WTC11 (cell line): ENCODE results near the gene CFAP57. TPM values are rescaled to one million over a fixed set of nuclear protein-coding genes. Genes with fewer than 3 reads are reported as not detected.

Source experiments
- ATAC-seq: fragments of 200-7000 bp; cut with Tn5 transposase; 2 replicates; pipeline ENCODE4 v1.10.0; 2021; ENCODE audit warnings: mild to moderate bottlenecking, moderate library complexity
- CTCF ChIA-PET: fragments of 300-600 bp; sonication (Branson Sonifier 250); formaldehyde crosslinking; loops from one replicate; lab custom pipeline; 2021; ENCODE audit warnings: antibody characterized with exemption; lab: Charles Lee
- POLR2A ChIA-PET: fragments of 350-600 bp; sonication (Branson Sonifier 250); formaldehyde crosslinking; loops from one replicate; lab custom pipeline; 2021; ENCODE audit warnings: antibody characterized with exemption; lab: Charles Lee
- DNase-seq: peaks from one replicate; pipeline ENCODE4 v3.0.0; 2021; ENCODE audit warnings: low spot score
- H3K27ac Mint-ChIP-seq: 2 replicates; pipeline ENCODE4 v1.8.0; 2021; ENCODE audit warnings: mixed read lengths
- H3K27me3 Mint-ChIP-seq: 2 replicates; pipeline ENCODE4 v1.8.0; 2021; ENCODE audit warnings: low read depth, mild to moderate bottlenecking, moderate library complexity, mixed read lengths
- H3K36me3 Mint-ChIP-seq: 2 replicates; pipeline ENCODE4 v1.8.0; 2021; ENCODE audit warnings: mixed read lengths
- H3K4me1 Mint-ChIP-seq: 2 replicates; pipeline ENCODE4 v1.8.0; 2022; ENCODE audit warnings: mixed read lengths
- H3K4me3 Mint-ChIP-seq: 2 replicates; pipeline ENCODE4 v1.8.0; 2021; ENCODE audit warnings: mild to moderate bottlenecking, moderate library complexity, mixed read lengths
- H3K9me3 Mint-ChIP-seq: 2 replicates; pipeline ENCODE4 v1.8.0; 2021; ENCODE audit warnings: mixed read lengths
- AR ChIP-seq: fragments of 250-450 bp; sonication (Bioruptor Pico); IDR thresholded peaks from 2 replicates; pipeline ENCODE4 v1.9.0; 2021; ENCODE audit warnings: mild to moderate bottlenecking
- CBFB ChIP-seq: sonication (generic); formaldehyde crosslinking; IDR thresholded peaks from 2 replicates; pipeline ENCODE4 v1.8.1; 2022; ENCODE audit warnings: mild to moderate bottlenecking, low read depth, missing genetic modification reagents
- E2F1 ChIP-seq: sonication (generic); formaldehyde crosslinking; IDR thresholded peaks from 2 replicates; pipeline ENCODE4 v1.8.0; 2022; ENCODE audit warnings: mild to moderate bottlenecking, missing genetic modification reagents
- ELF4 ChIP-seq: sonication (generic); formaldehyde crosslinking; IDR thresholded peaks from 2 replicates; pipeline ENCODE4 v1.8.1; 2022; ENCODE audit warnings: low read depth, mild to moderate bottlenecking, moderate library complexity, missing genetic modification reagents
- ESRRA ChIP-seq: sonication (generic); formaldehyde crosslinking; IDR thresholded peaks from 2 replicates; pipeline ENCODE4 v1.8.1; 2022; ENCODE audit warnings: mild to moderate bottlenecking, missing genetic modification reagents, borderline replicate concordance
- FOXP1 ChIP-seq: sonication (generic); formaldehyde crosslinking; IDR thresholded peaks from 2 replicates; pipeline ENCODE4 v1.8.0; 2022; ENCODE audit warnings: missing genetic modification reagents, mild to moderate bottlenecking, moderate library complexity, borderline replicate concordance
- IRF2 ChIP-seq: sonication (generic); formaldehyde crosslinking; IDR thresholded peaks from 2 replicates; pipeline ENCODE4 v1.8.0; 2022; ENCODE audit warnings: low read depth, missing genetic modification reagents, borderline replicate concordance
- KAT7 ChIP-seq: sonication (generic); formaldehyde crosslinking; IDR thresholded peaks from 2 replicates; pipeline ENCODE4 v1.8.1; 2023; ENCODE audit warnings: missing genetic modification reagents, mild to moderate bottlenecking, borderline replicate concordance
- MAX ChIP-seq: sonication (generic); formaldehyde crosslinking; IDR thresholded peaks from 2 replicates; pipeline ENCODE4 v1.8.0; 2022; ENCODE audit warnings: mild to moderate bottlenecking, missing genetic modification reagents
- RELA ChIP-seq: sonication (generic); formaldehyde crosslinking; IDR thresholded peaks from 2 replicates; pipeline ENCODE4 v1.8.1; 2022; ENCODE audit warnings: missing genetic modification reagents, mild to moderate bottlenecking, borderline replicate concordance
- SOX15 ChIP-seq: fragments of 250-450 bp; sonication (Bioruptor Pico); IDR thresholded peaks from 2 replicates; pipeline ENCODE4 v1.9.0; 2021; ENCODE audit warnings: mild to moderate bottlenecking
- ZNF219 ChIP-seq: sonication (generic); formaldehyde crosslinking; IDR thresholded peaks from 2 replicates; pipeline ENCODE4 v1.8.0; 2023; ENCODE audit warnings: missing genetic modification reagents, mild to moderate bottlenecking, borderline replicate concordance
- ZNF232 ChIP-seq: sonication (generic); formaldehyde crosslinking; IDR thresholded peaks from 2 replicates; pipeline ENCODE4 v1.8.0; 2022; ENCODE audit warnings: mild to moderate bottlenecking, missing genetic modification reagents
- ZNF416 ChIP-seq: fragments of 250-450 bp; sonication (Bioruptor Pico); IDR thresholded peaks from 2 replicates; pipeline ENCODE4 v1.9.0; 2021; ENCODE audit warnings: mild to moderate bottlenecking, inconsistent platforms
- ZSCAN18 ChIP-seq: fragments of 250-450 bp; sonication (Bioruptor Pico); IDR thresholded peaks from 2 replicates; pipeline ENCODE4 v2.1.2; 2022; ENCODE audit warnings: mild to moderate bottlenecking, moderate library complexity
- total RNA-seq: library from RNA; stranded (reverse); gene quantifications from 3 replicates; pipeline ENCODE4 v1.2.3, GENCODE V29; 2021
- TF ChIP-seq, protein P1 (sequence below): fragments of 250-450 bp; sonication (Bioruptor Pico); IDR thresholded peaks from 2 replicates; pipeline ENCODE4 v1.9.0; 2021; ENCODE audit warnings: mild to moderate bottlenecking, borderline replicate concordance
- TF ChIP-seq, protein P2 (sequence below): sonication (generic); formaldehyde crosslinking; conservative IDR thresholded peaks from 2 replicates; pipeline ENCODE4 v1.8.1; 2023; ENCODE audit warnings: mild to moderate bottlenecking, low read depth, missing genetic modification reagents, moderate library complexity
- TF ChIP-seq, protein P3 (sequence below): sonication (generic); formaldehyde crosslinking; IDR thresholded peaks from 2 replicates; pipeline ENCODE4 v1.8.1; 2022; ENCODE audit warnings: mild to moderate bottlenecking, moderate library complexity, missing genetic modification reagents

CFAP57 gene
- total RNA-seq, 1 experiment from 2014 or later = 0.42 TPM

- H3K36me3 Mint-ChIP-seq = no peaks in the 10 kb centered on the region
- ChIA-PET CTCF (interaction anchor here (0.6 to 2.4 kb wide), 4 partner anchors 9 to 754 kb away, joined by 4 to 15 read pairs (median 9); partner anchors contain the start of genes C1orf210 and CDC20), POLR2A (interaction anchor here (1.1 kb wide), 1 partner anchor 54 kb away, joined by 3 read pairs; no protein-coding TSS in a partner anchor)
- H3K4me3 Mint-ChIP-seq = no peak overlapping the region
- H3K27ac Mint-ChIP-seq = no peak overlapping the region
- TF ChIP-seq FOXP1 (CRISPR knock-in tag) (no peak), MAX (CRISPR knock-in tag) (no peak), ZSCAN18 (CRISPR knock-in tag) (no peak), ELF4 (CRISPR knock-in tag) (no peak), AR (CRISPR knock-in tag) (no peak)
- TF ChIP-seq, protein P1, sequence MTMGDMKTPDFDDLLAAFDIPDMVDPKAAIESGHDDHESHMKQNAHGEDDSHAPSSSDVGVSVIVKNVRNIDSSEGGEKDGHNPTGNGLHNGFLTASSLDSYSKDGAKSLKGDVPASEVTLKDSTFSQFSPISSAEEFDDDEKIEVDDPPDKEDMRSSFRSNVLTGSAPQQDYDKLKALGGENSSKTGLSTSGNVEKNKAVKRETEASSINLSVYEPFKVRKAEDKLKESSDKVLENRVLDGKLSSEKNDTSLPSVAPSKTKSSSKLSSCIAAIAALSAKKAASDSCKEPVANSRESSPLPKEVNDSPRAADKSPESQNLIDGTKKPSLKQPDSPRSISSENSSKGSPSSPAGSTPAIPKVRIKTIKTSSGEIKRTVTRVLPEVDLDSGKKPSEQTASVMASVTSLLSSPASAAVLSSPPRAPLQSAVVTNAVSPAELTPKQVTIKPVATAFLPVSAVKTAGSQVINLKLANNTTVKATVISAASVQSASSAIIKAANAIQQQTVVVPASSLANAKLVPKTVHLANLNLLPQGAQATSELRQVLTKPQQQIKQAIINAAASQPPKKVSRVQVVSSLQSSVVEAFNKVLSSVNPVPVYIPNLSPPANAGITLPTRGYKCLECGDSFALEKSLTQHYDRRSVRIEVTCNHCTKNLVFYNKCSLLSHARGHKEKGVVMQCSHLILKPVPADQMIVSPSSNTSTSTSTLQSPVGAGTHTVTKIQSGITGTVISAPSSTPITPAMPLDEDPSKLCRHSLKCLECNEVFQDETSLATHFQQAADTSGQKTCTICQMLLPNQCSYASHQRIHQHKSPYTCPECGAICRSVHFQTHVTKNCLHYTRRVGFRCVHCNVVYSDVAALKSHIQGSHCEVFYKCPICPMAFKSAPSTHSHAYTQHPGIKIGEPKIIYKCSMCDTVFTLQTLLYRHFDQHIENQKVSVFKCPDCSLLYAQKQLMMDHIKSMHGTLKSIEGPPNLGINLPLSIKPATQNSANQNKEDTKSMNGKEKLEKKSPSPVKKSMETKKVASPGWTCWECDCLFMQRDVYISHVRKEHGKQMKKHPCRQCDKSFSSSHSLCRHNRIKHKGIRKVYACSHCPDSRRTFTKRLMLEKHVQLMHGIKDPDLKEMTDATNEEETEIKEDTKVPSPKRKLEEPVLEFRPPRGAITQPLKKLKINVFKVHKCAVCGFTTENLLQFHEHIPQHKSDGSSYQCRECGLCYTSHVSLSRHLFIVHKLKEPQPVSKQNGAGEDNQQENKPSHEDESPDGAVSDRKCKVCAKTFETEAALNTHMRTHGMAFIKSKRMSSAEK (CRISPR knock-in tag) = no peak
- no peaks in the 10 kb centered on the region for H3K27me3 Mint-ChIP-seq
- no peaks in the 10 kb centered on the region for H3K9me3 Mint-ChIP-seq
- ATAC-seq (no peak), DNase-seq (no peak)
- peaks cover 34% of the 10 kb centered on the region for H3K4me1 Mint-ChIP-seq
Measured at GRCh38 chr1:43293896-43294760, 122.0 kb downstream of the CFAP57 start.

- DNase-seq (no peak), ATAC-seq (no peak)
- Mint-ChIP-seq H3K4me3 (no peak overlapping the region), H3K4me1 (peaks cover 40% of the 10 kb centered on the region), H3K9me3 (no peaks in the 10 kb centered on the region), H3K27me3 (no peaks in the 10 kb centered on the region), H3K27ac (0 out of 2 replicates have a peak overlapping the region, but pooled peaks have one; percentile 36), H3K36me3 (no peaks in the 10 kb centered on the region)
- CTCF ChIA-PET = interaction anchor here (0.6 to 2.4 kb wide), 6 partner anchors 9 to 753 kb away, joined by 3 to 15 read pairs (median 5); partner anchors contain the start of genes C1orf210 and CDC20
- POLR2A ChIA-PET = interaction anchor here (1.1 to 1.2 kb wide), 2 partner anchors 54 to 64 kb away, joined by 3 to 4 read pairs; partner anchors contain the start of gene CDC20
- TF ChIP-seq ZNF416 (CRISPR knock-in tag) (no peak), ZNF219 (CRISPR knock-in tag) (no peak), ESRRA (CRISPR knock-in tag) (no peak), KAT7 (CRISPR knock-in tag) (no peak), MAX (CRISPR knock-in tag) (no peak), SOX15 (CRISPR knock-in tag) (no peak), IRF2 (CRISPR knock-in tag) (no peak), CBFB (CRISPR knock-in tag) (no peak), E2F1 (CRISPR knock-in tag) (no peak), ZNF232 (CRISPR knock-in tag) (no peak), RELA (CRISPR knock-in tag) (no peak)
- TF ChIP-seq, protein P2, sequence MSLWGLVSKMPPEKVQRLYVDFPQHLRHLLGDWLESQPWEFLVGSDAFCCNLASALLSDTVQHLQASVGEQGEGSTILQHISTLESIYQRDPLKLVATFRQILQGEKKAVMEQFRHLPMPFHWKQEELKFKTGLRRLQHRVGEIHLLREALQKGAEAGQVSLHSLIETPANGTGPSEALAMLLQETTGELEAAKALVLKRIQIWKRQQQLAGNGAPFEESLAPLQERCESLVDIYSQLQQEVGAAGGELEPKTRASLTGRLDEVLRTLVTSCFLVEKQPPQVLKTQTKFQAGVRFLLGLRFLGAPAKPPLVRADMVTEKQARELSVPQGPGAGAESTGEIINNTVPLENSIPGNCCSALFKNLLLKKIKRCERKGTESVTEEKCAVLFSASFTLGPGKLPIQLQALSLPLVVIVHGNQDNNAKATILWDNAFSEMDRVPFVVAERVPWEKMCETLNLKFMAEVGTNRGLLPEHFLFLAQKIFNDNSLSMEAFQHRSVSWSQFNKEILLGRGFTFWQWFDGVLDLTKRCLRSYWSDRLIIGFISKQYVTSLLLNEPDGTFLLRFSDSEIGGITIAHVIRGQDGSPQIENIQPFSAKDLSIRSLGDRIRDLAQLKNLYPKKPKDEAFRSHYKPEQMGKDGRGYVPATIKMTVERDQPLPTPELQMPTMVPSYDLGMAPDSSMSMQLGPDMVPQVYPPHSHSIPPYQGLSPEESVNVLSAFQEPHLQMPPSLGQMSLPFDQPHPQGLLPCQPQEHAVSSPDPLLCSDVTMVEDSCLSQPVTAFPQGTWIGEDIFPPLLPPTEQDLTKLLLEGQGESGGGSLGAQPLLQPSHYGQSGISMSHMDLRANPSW (CRISPR knock-in tag) = no peak
- TF ChIP-seq, protein P3, sequence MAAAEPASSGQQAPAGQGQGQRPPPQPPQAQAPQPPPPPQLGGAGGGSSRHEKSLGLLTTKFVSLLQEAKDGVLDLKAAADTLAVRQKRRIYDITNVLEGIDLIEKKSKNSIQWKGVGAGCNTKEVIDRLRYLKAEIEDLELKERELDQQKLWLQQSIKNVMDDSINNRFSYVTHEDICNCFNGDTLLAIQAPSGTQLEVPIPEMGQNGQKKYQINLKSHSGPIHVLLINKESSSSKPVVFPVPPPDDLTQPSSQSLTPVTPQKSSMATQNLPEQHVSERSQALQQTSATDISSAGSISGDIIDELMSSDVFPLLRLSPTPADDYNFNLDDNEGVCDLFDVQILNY (CRISPR knock-in tag) = no peak
Measured at GRCh38 chr1:43294761-43295160, 122.6 kb downstream of the CFAP57 start.
